GM21423 (cell line): ENCODE results near the gene DGKH.
"Not testable (repeated sequence)": the region's sequence is repeated elsewhere in the genome, so short reads cannot be mapped to it uniquely, and the experiment has no call there.

Experiments used
- ATAC-seq: cut with Tn5 transposase; IDR thresholded peaks from one replicate; pipeline ENCODE4 v1.9.1; 2021; ENCODE audit warnings: mild to moderate bottlenecking, moderate library complexity; ENCODE audit not compliant: unreplicated experiment

Gene DGKH

GRCh38 chr13:42219876-42220275, 171.4 kb downstream of the DGKH start:
- ATAC-seq, result no peak

- no peak for ATAC-seq
Observed at GRCh38 chr13:42221121-42221765, 172.8 kb downstream of the DGKH start.

GRCh38 chr13:42223681-42224080, 175.2 kb downstream of the DGKH start:
- no peak for ATAC-seq

GRCh38 chr13:42225051-42225450, 176.6 kb downstream of the DGKH start:
- ATAC-seq, result no peak

- ATAC-seq, result not testable (repeated sequence)
Observed at GRCh38 chr13:42226759-42227158, 178.3 kb downstream of the DGKH start.

- no peak for ATAC-seq
Observed at GRCh38 chr13:42228527-42228926, 180.1 kb downstream of the DGKH start.

- no peak for ATAC-seq
Observed at GRCh38 chr13:42229287-42229686, 180.8 kb downstream of the DGKH start.

GRCh38 chr13:42232671-42233070, 184.2 kb downstream of the DGKH start:
- ATAC-seq, result no peak

GRCh38 chr13:42233726-42234125, 185.3 kb downstream of the DGKH start:
- no peak for ATAC-seq

GRCh38 chr13:42239161-42239560, 190.7 kb downstream of the DGKH start:
- no peak for ATAC-seq

GRCh38 chr13:42239644-42240043, 191.2 kb downstream of the DGKH start:
- ATAC-seq, result no peak

GRCh38 chr13:42246541-42246940, 198.1 kb downstream of the DGKH start:
- ATAC-seq, result no peak

GRCh38 chr13:42247883-42248282, 199.4 kb downstream of the DGKH start:
- ATAC-seq, result no peak

- no peak for ATAC-seq
Observed at GRCh38 chr13:42255886-42256285, 207.4 kb downstream of the DGKH start.

- no peak for ATAC-seq
Observed at GRCh38 chr13:42258747-42259146, 210.3 kb downstream of the DGKH start.

GRCh38 chr13:42259515-42259914, 211.1 kb downstream of the DGKH start:
- no peak for ATAC-seq

GRCh38 chr13:42260903-42261654, 212.6 kb downstream of the DGKH start:
- ATAC-seq, result no peak

- no peak for ATAC-seq
Observed at GRCh38 chr13:42266473-42266872, 218.0 kb downstream of the DGKH start.

GRCh38 chr13:42270160-42270856, 221.9 kb downstream of the DGKH start:
- ATAC-seq, result no peak

- ATAC-seq, result no peak
Observed at GRCh38 chr13:42270857-42271215, 222.4 kb downstream of the DGKH start.

- peak; percentile 84 for ATAC-seq
Observed at GRCh38 chr13:42271337-42272114, 223.1 kb downstream of the DGKH start.
